GM10248 (cell line): ENCODE data around the gene RPRD1B.

Source experiments
- CTCF ChIA-PET: fragments of 300-600 bp; sonication (Branson Sonifier 250); formaldehyde crosslinking; extraction: SDS; loops from one replicate; lab custom pipeline; 2021; ENCODE audit warnings: antibody characterized with exemption; lab: Yijun Ruan, JAX
- POLR2A ChIA-PET: fragments of 350-650 bp; sonication (Branson Sonifier 250); formaldehyde crosslinking; extraction: SDS; loops from one replicate; lab custom pipeline; 2020; ENCODE audit warnings: antibody characterized with exemption; lab: Yijun Ruan, JAX
- DNase-seq: peaks from one replicate; pipeline ENCODE4 v3.0.0; 2012; ENCODE audit errors: extremely low spot score
- CTCF ChIP-seq: IDR thresholded peaks from 2 replicates; pipeline ENCODE4 v1.5.1; 2012; ENCODE audit warnings: mild to moderate bottlenecking, low read depth; ENCODE audit errors: extremely low read depth, missing control alignments, control extremely low read depth

RPRD1B gene

GRCh38 chr20:38141204-38141888 is 107.8 kb downstream of the RPRD1B start:
- no peak for DNase-seq
- CTCF ChIA-PET: interaction anchor here (0.8 to 2.1 kb wide), 2 partner anchors 10 to 68 kb away, joined by 3 to 8 read pairs; no protein-coding TSS in a partner anchor
- POLR2A ChIA-PET: no interaction called here
- no peak for TF ChIP-seq CTCF
